Measurements from ENCODE around the gene TMEM88. TPM values are rescaled to one million over a fixed set of nuclear protein-coding genes. Genes with fewer than 3 reads are reported as not detected.

TMEM88 gene
- total RNA-seq, 1 donor from 2014 or later: 26.3 TPM

- intact Hi-C loops (cut with DNase I): loop anchor here (5.0 kb wide), 1 partner anchor 33 kb away; no protein-coding TSS in a partner anchor
- Histone ChIP-seq H3K9me3 (no peaks in the 10 kb centered on the region), H3K36me3 (peaks cover 0 to 7% of the 10 kb centered on the region in 2 donors), H3K27me3 (no peaks in the 10 kb centered on the region), H3K4me3 (peak overlapping the region; percentile 56 to 86), H3K27ac (peak overlapping the region; percentile 98), H3K4me1 (peaks cover 69% of the 10 kb centered on the region)
- DNase-seq (ENCODE audit: extremely low spot score in 2 of 2): no peak
- no peak for TF ChIP-seq CTCF (IDR thresholded peaks at IDR 0.05)
- TF ChIP-seq POLR2A (IDR thresholded peaks at IDR 0.05): no peak
- TF ChIP-seq POLR2AphosphoS5 (IDR thresholded peaks at IDR 0.05; ENCODE audit: insufficient read depth in 1 of 2, low read depth in 1 of 2): peak in 1 of 2 donors; percentile 79
Observed at GRCh38 chr17:7885367-7886226, 30.7 kb downstream of the TMEM88 start.

- H3K4me1 ChIP-seq: peaks cover 61% of the 10 kb centered on the region
- peak in 1 of 2 donors; percentile 90 for DNase-seq (ENCODE audit: extremely low spot score in 2 of 2)
Observed at GRCh38 chr17:7886227-7887037, 31.6 kb downstream of the TMEM88 start.

GRCh38 chr17:7887038-7887481, 32.2 kb downstream of the TMEM88 start:
- TF ChIP-seq CTCF (IDR thresholded peaks at IDR 0.05) (no peak), POLR2A (IDR thresholded peaks at IDR 0.05) (no peak), POLR2AphosphoS5 (IDR thresholded peaks at IDR 0.05; ENCODE audit: insufficient read depth in 1 of 2, low read depth in 1 of 2) (no peak)
- H3K9me3 ChIP-seq: no peaks in the 10 kb centered on the region
- H3K27ac ChIP-seq: peak overlapping the region; percentile 98
- peak overlapping the region; percentile 56 to 86 for H3K4me3 ChIP-seq
- no peak for DNase-seq (ENCODE audit: extremely low spot score in 2 of 2)
- no peaks in the 10 kb centered on the region for H3K27me3 ChIP-seq
- peaks cover 55% of the 10 kb centered on the region for H3K4me1 ChIP-seq
- H3K36me3 ChIP-seq: peaks cover 0 to 16% of the 10 kb centered on the region in 2 donors
- intact Hi-C loops (cut with DNase I): loop anchor here (5.0 kb wide), 1 partner anchor 35 kb away; no protein-coding TSS in a partner anchor

More at GRCh38 chr17:7886227-7887037, 31.6 kb downstream of the TMEM88 start:
- TF ChIP-seq CTCF (IDR thresholded peaks at IDR 0.05) (no peak), POLR2AphosphoS5 (IDR thresholded peaks at IDR 0.05; ENCODE audit: insufficient read depth in 1 of 2, low read depth in 1 of 2) (no peak)
- H3K9me3 ChIP-seq: no peaks in the 10 kb centered on the region
- no peaks in the 10 kb centered on the region for H3K27me3 ChIP-seq
- peak overlapping the region; percentile 98 for H3K27ac ChIP-seq
- intact Hi-C loops (cut with DNase I): loop anchor here (5.0 kb wide), 1 partner anchor 34 kb away; no protein-coding TSS in a partner anchor
- H3K4me3 ChIP-seq: peak overlapping the region; percentile 56 to 86
- H3K36me3 ChIP-seq: peaks cover 0 to 10% of the 10 kb centered on the region in 2 donors

GRCh38 chr17:7887482-7888183, 32.8 kb downstream of the TMEM88 start:
- TF ChIP-seq CTCF (IDR thresholded peaks at IDR 0.05) (no peak), POLR2A (IDR thresholded peaks at IDR 0.05) (peak in 1 of 2 donors; percentile 40), POLR2AphosphoS5 (IDR thresholded peaks at IDR 0.05; ENCODE audit: insufficient read depth in 1 of 2, low read depth in 1 of 2) (peak; percentile 68 to 87)
- peaks cover 49% of the 10 kb centered on the region for H3K4me1 ChIP-seq
- H3K27me3 ChIP-seq: no peaks in the 10 kb centered on the region
- DNase-seq (ENCODE audit: extremely low spot score in 2 of 2): peak in 1 of 2 donors; percentile 95
- peaks cover 0 to 19% of the 10 kb centered on the region in 2 donors for H3K36me3 ChIP-seq
- intact Hi-C loops (cut with DNase I): loop anchor here (5.0 kb wide), 1 partner anchor 35 kb away; no protein-coding TSS in a partner anchor
- peak overlapping the region; percentile 98 for H3K27ac ChIP-seq
- peak overlapping the region; percentile 56 to 86 for H3K4me3 ChIP-seq
- H3K9me3 ChIP-seq: no peaks in the 10 kb centered on the region
